NCI-H526 treated with DMSO at 0.1 percent for 48 hours (cell line): ENCODE results near the gene TSPAN15.
"Not testable (repeated sequence)": the region's sequence is repeated elsewhere in the genome, so short reads cannot be mapped to it uniquely, and the experiment has no call there.

ENCODE experiments used
- DNase-seq: peaks from one replicate; lab custom pipeline; 2025; lab: John Stamatoyannopoulos, UW

Gene TSPAN15

GRCh38 chr10:69488149-69488844 is 37.0 kb downstream of the TSPAN15 start:
- DNase-seq = not testable (repeated sequence)

- DNase-seq = not testable (repeated sequence)
Observed at GRCh38 chr10:69488856-69489255, 37.6 kb downstream of the TSPAN15 start.

DNA sequence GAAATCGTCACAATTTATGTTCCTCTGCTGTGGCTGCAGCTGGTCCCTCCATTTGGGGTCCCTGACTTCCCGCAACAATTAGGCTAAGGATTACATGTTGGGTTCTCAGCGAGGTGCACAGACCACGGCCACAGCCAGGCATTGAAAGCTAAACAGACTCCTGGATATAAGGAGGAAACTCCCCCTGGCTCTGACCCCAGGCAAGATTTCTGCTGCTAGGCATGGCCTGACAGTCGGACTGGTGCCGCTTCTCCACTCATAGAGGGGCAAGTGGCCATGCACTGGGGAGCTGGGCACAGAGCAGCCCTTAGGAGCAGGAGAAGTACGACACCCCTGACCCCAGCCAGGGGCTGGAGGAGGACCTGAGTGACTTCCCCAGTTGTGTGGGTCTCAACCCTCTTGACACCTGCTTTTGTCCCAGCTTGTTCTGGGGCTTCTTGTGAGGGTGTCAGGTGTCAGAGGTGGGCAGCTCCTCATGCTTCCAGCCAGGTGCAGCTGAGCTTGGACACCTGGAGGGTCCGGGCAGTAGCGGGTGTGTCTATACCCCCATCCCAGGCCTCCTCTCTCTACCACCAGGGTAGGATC is 38.3 kb downstream of the TSPAN15 start:
- no peak for DNase-seq

- DNase-seq = no peak
Observed at GRCh38 chr10:69490876-69491275, 39.6 kb downstream of the TSPAN15 start.

DNA sequence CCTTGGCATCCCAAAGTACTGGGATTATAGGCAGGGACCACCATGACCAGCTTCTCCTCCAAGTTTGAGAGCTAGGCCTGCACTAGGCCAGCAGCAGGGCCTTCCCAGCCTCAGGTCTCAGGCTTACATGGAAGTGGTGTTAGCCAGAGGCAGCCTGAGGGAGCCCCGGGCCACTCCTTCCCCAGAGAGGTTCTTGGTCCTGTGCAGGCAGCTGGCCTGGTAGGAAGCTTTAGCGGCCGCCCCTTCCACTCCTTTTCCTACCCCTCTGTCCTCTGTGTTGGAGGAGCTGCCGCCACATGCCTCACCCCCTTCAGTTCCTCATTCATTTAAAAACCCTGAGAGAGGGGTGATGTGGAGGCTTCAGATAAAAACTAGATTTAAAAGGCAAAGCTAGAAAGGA is 40.3 kb downstream of the TSPAN15 start:
- no peak for DNase-seq

- DNase-seq = no peak
Observed at GRCh38 chr10:69492091-69492745, 41.0 kb downstream of the TSPAN15 start.

- DNase-seq = no peak
Observed at GRCh38 chr10:69492746-69493462, 41.6 kb downstream of the TSPAN15 start.

GRCh38 chr10:69494626-69495558 is 43.6 kb downstream of the TSPAN15 start:
- no peak for DNase-seq

- no peak for DNase-seq
Observed at GRCh38 chr10:69495666-69496065, 44.4 kb downstream of the TSPAN15 start.

DNA sequence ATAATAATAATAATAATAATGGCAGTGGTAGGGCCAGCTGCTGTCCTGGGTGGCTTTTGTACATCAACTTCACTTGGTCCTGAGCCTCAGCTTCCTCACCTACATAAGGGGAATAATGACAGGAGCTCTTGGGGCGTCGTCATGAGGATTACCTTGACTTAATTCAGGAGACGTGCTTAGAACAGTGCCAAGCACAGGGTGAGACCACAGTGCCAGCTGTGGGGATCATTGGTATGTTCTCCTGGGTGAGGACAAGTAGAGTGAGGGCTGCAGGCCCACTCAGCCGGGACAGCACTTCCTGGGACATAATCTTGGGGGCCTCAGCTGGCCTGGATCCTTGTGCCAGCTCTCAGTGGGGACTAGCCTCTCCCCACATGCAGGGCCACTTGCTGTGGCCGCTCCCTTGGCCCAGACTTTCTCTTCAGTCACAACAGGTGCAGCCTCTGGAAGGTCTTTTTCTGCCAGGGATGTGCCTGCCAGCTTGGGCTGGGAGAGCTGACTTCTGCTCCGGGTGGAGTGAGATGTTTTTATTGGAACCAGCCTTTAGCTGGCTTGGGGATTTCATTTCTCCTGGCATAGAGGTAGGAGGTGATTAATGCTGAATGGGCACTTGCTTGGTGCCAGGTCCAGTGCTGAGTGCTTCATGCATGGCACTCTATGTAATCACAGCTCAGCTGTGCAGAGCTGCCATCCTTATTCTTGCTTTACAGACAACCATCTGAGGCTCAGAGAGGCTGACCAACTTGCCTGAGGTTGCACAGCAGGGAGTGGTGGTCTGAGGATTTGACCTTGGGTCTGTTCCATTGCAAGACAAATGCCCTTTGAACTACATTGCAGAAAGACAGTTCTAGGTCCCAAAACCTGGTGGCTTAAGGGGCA is 45.3 kb downstream of the TSPAN15 start:
- no peak for DNase-seq

- DNase-seq = no peak
Observed at GRCh38 chr10:69497231-69497561, 45.9 kb downstream of the TSPAN15 start.

DNA sequence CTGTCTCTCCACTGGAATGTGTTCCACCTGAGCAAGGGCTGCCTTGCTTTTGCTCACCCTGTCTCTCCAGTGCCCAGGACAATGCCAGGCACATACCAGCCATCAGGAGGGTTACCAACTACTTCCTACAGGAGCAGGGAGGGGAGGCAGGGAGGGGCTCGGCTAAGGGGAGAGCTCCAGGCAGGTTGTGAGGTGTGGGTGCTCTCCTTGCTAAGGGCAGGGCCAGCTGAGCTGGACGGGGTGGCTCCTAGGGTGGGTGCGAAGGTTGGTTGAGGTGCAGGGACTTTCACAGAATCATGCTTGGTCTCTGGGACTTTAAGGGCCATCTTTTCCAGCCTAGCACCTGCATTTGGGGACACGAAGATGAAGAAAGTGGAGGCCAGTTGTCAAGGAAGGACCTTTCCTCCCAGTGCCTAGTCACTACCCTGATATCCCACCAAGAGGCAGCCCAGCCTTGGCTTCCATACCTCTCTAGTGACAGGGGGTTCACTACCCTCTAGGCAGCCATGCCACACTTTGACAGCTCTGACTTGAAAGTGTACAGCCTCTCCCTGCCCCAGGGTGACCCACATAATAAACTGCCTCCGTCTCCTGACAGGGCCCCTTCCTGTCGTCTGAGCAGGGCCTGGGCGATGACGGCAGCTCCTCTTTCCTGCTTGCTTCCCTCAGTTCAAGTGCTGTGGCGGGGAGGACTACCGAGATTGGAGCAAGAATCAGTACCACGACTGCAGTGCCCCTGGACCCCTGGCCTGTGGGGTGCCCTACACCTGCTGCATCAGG is 46.5 kb downstream of the TSPAN15 start:
- DNase-seq = no peak

DNA sequence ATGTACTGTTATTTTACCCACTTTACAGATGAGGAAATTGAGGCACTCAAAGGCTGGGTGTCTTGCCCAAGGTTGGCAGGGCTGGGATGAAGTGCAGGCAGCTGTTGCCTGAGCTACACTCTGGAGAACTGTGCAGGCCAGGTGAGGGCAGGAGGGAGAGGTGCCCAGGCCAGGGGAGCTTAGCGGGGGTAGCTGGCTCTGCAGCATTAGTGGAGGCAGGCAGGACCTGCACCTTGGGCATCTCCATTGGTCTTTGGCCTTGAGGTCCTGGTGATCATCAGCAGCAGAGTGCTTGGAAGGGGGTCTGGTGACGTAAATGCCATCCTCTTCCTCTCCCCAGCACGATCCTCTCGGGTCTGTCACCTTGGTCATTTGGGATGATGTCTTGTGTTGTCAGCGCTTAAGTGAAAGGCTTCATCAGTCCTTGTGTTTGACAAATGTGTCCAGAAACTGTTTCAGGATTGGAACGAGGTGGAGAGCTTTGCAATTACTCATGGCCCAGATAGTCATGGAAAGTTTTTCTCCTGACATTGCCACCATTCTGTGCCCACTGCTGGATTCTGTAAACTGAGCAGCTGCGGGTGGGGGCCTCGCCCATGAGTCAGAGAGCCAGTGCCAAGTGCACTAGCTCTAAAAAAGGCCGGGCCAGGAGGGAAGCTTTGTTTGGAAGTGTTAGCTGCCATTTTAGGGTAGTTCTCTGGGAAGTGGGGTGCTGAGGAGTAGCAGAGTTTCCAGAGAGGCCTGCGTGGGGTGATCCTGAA is 47.6 kb downstream of the TSPAN15 start:
- DNase-seq = no peak

DNA sequence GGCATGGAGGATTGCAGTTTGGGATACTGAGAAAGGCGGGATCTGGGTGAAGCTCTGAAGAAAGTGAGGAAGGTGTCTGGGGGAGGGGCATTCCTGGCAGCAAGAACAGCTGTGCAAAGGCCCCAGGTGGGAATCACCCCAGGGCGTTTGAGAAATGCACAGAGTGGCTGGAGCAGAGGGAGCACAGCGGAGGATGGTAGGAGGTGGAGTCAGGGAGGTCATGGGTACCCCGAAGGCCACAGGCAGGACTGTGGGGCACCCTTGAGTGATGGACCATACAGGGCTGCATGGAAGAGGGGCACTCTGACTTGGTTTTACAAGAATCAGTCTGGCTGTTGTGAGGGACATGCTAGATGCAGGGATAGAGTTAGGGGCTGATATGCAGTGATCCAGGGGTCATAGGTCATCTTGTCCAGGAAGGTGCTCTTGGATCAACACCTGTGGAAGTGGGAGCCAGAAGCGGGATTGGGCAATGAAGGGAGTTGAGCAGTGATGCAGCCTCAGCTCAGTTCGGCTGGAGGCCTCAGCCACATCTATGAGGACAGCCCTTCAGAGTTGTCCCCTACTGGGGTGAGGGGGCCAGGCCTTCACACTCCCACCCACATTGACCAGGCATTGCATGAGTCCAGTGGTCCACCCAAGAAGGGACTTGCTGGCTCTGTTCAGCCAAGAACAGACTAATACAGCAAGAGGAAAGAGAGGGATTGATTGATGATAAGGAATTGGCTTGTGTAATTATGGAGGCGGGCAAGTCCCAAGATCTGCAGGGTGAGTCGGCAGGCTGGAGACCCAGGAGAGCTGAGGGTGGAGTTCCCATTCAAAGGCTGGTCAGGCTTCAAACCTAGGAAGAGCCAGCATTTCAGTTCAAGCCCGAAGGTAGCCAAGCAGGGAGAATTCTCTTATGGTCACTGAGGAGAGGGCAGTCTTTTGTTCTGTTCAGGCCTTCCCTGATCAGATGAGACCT is 48.7 kb downstream of the TSPAN15 start:
- no peak for DNase-seq

- no peak for DNase-seq
Observed at GRCh38 chr10:69500864-69501468, 49.7 kb downstream of the TSPAN15 start.

DNA sequence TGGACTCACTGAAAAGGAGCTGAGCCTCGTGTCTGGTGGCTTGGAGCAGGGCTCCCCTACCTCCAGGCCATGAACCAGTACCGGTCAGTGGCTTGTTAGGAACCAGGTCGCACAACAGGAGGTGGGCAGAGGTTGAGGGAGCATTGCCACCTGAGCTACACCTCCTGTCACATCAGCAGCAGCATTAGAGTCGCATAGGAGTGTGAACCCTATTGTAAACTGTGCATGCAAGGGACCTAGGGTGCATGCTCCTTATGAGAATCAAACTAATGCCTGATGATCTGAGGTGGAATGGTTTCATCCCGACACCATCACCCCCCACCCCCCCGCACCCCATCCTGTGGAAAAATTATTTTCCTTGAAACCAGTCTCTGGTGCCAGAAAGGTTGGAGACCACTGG is 50.4 kb downstream of the TSPAN15 start:
- DNase-seq = no peak

DNA sequence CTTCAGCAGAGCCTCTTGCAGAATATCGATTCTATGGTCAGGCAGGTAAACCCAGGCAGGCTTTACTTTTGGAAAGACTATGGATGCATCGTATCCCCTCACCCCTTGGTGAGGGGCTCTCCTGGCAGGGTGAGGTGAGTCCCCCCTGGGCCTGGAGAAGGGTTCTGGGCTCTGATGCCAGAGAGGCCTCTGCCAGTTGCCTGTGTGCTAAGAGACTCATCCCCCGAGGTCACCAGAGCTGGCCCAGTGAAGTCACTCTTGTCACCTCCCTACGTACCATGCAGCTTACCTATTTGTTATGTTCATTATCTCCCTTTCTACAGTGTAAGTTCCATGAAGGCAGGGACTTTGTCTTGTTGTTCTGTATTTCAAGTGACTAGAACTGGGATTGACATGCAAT is 51.3 kb downstream of the TSPAN15 start:
- no peak for DNase-seq
